Fibroblast of upper back skin (primary cell): ENCODE results near the gene PFDN4.
A peak's percentile ranks its signal among the peaks of the same experiment; 100 is the strongest.
"Not testable (repeated sequence)": the region's sequence is repeated elsewhere in the genome, so short reads cannot be mapped to it uniquely, and the experiment has no call there.

Experiments
- DNase-seq: peaks from one replicate; pipeline ENCODE4 v3.0.0-alpha.2; 2013

PFDN4 gene

GRCh38 chr20:54228841-54229240 lies 21.0 kb downstream of the PFDN4 start:
- DNase-seq, result no peak

DNA sequence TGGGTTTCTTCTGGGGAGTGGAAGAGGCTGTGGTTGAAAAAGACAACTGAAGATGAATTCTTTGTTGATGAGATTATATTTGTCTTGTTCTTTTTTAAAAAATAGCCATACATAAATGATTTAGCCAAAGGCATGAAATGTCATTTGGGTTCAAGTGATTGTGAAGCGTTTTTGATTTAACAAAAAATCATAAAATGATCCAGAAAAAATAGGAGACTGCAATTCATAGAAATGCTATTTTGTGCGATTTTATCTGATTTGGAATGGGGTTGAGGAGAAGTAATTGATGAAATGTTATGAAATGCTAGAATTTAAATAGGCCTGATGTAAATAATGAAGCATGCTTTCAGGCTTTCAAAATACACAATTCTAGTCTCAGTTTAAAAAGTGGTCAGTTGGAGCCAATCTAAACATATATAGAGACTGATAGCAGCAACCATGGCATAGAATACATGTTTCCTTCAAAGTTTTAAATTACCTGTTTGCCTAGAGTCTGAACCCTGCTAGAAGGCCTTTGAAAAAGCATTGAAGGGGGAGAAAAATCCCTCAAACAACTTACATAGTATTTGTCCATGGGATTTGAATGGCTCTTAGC lies 21.8 kb downstream of the PFDN4 start:
- DNase-seq, result no peak

- peak; percentile 65 for DNase-seq
Measured at GRCh38 chr20:54231036-54231435, 23.1 kb downstream of the PFDN4 start.

DNA sequence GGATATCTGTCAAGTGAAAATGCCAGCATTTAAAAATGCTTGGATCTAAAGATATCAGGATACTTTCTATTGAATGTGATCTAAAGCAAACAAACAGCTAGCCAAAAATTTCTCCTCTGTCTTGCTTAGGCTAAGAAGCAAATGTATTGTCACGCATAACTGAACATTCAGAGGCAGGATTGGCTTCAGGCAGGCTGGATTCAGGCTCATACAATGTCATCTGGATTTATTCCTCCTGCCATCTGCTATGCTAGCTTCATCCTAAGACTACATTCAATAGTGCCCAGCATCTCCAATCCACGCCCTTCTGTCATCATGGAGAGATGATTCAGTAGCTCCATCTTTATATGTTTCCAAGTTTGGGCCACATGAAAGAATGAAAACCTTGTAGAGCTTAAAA lies 27.1 kb downstream of the PFDN4 start:
- no peak for DNase-seq

- DNase-seq, result no peak
Measured at GRCh38 chr20:54237116-54237943, 29.4 kb downstream of the PFDN4 start.

GRCh38 chr20:54244113-54244512 lies 36.2 kb downstream of the PFDN4 start:
- no peak for DNase-seq

- not testable (repeated sequence) for DNase-seq
Measured at GRCh38 chr20:54248705-54249104, 40.8 kb downstream of the PFDN4 start.

DNA sequence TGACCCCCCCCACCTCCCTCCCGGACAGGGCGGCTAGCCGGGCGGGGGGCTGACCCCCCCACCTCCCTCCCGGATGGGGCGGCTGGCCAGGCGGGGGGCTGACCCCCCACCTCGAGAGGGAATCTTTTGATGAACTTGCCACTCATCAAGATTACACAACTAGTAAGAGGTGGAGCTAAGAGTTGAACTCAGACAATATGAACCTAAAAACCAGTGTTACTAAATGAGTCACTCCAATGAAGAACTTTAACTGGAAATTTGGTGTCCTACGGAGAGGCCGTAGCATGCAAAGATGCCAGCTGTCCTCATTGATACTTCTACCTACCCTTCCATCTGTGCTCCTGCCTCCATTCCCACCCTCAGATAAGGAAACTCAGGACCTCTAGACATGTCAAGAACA lies 42.8 kb downstream of the PFDN4 start:
- no peak for DNase-seq

GRCh38 chr20:54251096-54251495 lies 43.2 kb downstream of the PFDN4 start:
- DNase-seq, result no peak

GRCh38 chr20:54254596-54254995 lies 46.7 kb downstream of the PFDN4 start:
- DNase-seq, result peak; percentile 43

DNA sequence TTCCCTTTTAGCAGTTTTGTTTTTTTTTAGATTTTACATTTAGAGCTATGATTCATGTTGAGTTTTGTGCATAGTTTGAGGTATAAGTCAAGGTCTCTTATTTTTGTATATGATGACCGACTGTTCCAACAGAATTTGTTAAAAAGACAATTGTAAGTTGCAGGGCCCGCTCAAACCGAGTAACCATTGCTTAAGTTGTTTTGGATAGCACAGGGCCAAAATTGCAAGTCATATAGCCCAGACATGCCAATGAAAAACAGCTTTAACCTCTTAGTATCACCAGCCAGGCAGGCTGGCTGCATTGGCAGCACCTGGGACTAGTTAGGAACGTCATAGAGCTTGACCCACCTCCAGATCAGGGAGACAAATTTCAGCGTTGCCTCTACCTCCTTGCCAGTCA lies 47.3 kb downstream of the PFDN4 start:
- peak; percentile 80 for DNase-seq

DNA sequence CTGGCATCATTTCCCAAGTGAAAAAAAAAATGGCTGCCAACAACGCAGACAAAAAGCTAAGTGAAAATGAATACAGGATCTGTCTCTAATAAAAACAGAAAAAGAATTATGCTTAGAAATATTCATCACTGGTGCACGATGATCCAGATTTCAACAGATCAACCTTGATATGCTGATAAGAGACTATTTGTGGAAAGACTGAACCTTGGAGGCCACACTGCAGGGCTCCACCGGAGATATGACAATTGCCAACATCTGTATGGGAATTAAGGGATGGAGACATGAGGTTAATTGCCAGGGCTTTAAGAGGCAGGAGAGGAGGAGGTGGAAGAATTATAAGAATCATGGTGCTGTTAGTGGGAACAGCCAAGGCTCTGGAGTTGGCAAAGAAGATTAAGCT lies 48.3 kb downstream of the PFDN4 start:
- no peak for DNase-seq

DNA sequence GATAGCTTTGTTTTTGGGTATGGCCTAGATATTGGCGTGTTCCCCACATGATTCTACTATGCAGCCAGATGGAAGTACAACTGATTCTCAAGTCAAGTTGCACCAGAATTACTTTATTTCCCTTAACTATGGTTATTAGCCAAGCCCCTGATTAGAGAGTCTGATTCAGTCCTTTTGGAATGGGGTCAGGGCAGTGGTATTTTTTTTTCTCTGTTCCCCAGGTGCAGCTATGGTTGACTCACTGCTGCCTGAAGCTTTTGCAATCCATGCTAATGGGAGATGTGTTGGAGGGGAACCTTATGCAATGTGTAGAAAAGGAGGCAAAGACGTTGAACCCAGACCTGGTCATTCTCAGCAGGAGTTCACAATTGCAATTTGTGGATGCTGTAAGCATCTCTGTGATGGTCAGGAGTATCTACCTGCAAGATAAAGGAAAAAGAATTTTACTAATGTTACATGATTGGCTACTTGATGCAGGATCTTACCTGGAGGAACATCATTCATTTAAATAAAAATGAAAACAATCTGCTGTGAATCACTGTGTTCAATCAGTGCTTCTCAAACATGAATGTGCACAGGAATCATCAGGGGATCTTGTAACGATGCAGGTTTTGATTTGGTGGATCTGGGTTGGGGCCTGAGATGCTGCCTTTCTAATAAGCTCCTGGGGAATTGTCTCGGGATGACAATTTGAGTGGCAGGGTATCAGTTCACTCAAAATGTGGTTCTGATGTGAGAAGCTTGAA lies 49.4 kb downstream of the PFDN4 start:
- DNase-seq, result peak; percentile 98

DNA sequence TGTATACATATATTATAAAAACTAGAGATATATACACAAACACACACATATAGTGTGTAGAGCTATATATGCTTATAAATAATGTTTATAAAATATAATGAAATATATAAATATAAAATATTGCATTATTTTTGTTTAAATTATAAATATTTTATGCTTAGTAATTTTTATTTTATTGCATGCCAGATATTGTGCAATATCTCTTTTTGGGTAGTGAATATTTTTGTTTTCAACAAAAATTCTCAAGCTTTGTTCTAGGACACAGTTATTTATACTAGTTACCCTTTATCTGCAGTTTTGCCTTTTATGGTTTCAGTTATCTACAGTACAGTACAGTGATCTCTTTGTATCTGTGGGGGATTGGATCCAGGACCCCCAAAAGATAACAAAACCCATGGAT lies 52.2 kb downstream of the PFDN4 start:
- no peak for DNase-seq

- no peak for DNase-seq
Measured at GRCh38 chr20:54262671-54263070, 54.8 kb downstream of the PFDN4 start.

DNA sequence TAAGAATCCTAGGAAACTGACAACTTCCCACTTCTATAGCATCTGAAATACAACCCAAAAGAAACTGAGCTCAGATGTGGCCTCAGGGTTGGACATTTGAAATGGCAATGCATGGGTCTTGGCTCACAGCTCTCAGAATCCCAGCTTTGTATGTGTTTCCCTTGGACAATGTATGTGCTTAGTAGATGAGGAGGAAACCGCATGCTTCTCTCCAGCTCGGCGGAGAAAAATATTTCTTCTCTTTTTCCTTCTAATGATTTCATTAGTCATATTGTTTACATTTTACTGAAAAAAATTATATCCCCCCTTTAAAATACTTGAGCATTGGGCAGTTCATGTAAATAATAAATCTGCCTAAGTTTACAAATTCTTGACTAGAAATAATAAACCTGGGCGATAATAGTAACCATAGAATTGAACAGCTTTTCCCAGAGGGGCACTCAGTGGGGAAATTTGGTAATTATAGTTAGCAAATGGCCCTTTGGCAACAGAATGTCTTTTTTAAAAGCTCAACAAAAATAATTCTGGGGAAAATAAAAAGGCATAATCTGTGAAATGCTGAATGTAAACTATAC lies 55.3 kb downstream of the PFDN4 start:
- DNase-seq, result no peak

DNA sequence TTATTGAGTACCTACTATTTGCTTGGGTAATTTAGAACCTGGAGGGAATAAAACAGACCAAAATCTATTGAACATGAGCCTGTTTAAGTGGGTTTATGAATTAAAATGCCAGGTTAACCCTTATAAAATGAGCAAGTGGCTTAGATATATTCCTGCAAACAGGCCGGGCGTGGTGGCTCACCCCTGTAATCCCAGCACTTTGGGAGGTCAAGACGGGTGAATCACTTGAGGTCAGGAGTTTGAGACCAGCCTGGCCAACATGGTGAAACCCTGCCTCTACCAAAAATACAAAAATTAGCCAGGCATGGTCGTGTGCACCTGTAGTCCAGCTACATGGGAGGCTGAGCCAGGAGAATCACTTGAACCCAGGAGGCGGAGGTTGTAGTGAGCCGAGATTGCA lies 57.9 kb downstream of the PFDN4 start:
- not testable (repeated sequence) for DNase-seq

- DNase-seq, result no peak
Measured at GRCh38 chr20:54266844-54267243, 59.0 kb downstream of the PFDN4 start.

GRCh38 chr20:54267483-54268003 lies 59.7 kb downstream of the PFDN4 start:
- peak; percentile 38 for DNase-seq

GRCh38 chr20:54268941-54269340 lies 61.1 kb downstream of the PFDN4 start:
- no peak for DNase-seq
